ENCODE results near the gene CENPO. TPM values are rescaled to one million over a fixed set of nuclear protein-coding genes. Genes with fewer than 3 reads are reported as not detected.
"Not testable (repeated sequence)": the region's sequence is repeated elsewhere in the genome, so short reads cannot be mapped to it uniquely, and the experiment has no call there.

The CENPO gene
- total RNA-seq, 1 experiment from 2014 or later, result 27.9 TPM

DNA sequence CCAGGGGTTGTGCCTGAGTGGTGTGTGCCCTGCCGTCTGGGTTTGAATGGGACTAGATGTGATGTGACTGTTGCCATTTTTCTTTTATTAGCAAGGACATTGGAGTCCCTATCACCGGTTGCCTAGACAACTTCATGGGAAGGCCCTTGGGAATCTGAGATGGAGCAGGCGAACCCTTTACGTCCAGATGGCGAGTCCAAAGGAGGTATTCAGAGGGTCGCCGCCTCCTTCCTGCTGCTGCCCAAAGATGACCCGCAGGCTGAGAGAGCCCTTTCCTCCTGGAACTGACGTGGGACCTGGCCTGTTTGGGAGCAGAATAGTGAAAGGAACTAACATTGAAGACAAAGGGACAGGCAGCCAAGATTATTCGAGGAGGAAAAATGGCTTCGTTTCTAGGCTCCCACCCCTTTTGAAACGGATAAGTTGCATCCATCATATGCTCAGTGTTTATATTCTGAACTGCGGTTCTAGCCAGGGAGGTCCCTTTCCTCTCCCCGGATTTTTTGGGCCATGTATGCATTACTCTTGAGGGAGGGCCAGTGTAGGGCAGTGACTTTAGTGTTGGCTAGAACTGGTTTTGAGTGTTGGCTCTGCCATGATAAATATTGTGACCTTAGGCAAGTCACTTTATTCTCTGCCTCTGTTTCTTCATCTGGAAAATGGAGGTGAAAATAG lies 673 bp downstream of the CENPO start:
- Histone ChIP-seq H4K20me1 (ENCODE audit: insufficient read depth) (no peaks in the 10 kb centered on the region), H3K4me1 (ENCODE audit: control insufficient read depth in 1 of 2, insufficient read depth in 2 of 2, low read length in 2 of 2) (peaks cover 12 to 34% of the 10 kb centered on the region in 2 experiments), H3K9me3 (ENCODE audit: control insufficient read depth in 1 of 2, insufficient read depth in 1 of 2, low read depth in 1 of 2, low read length in 2 of 2) (no peaks in the 10 kb centered on the region), H2AFZ (ENCODE audit: low read depth, low read length, poor library complexity, severe bottlenecking) (no peak overlapping the region), H3K9me2 (ENCODE audit: insufficient read depth) (no peaks in the 10 kb centered on the region), H3K4me3 (replicated peaks in 1 of 2; ENCODE audit: low read depth in 1 of 2, low read length in 2 of 2) (peak overlapping the region; percentile 59 to 97), H3K4me2 (ENCODE audit: low read length) (peak overlapping the region; percentile 83), H3K27me3 (ENCODE audit: insufficient read depth, low read length) (no peaks in the 10 kb centered on the region), H3K27ac (ENCODE audit: low read depth, low read length) (peak overlapping the region; percentile 91), H3K79me2 (ENCODE audit: insufficient read depth, low read length) (peaks cover 56% of the 10 kb centered on the region), H3K36me3 (ENCODE audit: control insufficient read depth in 1 of 2, insufficient read depth in 2 of 2, low read length in 2 of 2) (peaks cover 0 to 22% of the 10 kb centered on the region in 2 experiments; a peak in 1 of 4 replicates), H3K9ac (ENCODE audit: low read length) (peak overlapping the region; percentile 92)
- TF ChIP-seq POLR2A (IDR thresholded peaks at IDR 0.05; ENCODE audit: borderline replicate concordance, extremely low read depth, insufficient read depth, insufficient read length), result no peak
- no peak for TF ChIP-seq EZH2phosphoT487 (IDR thresholded peaks at IDR 0.05; ENCODE audit: borderline replicate concordance)
- no peak for TF ChIP-seq FOSL1 (IDR thresholded peaks at IDR 0.05; ENCODE audit: low read depth)
- ChIA-PET CTCF (interaction anchor here (1.2 kb wide), 1 partner anchor 16 kb away, joined by 5 read pairs; no protein-coding TSS in a partner anchor), RAD21 (ENCODE audit: low non-redundant PET in 1 of 2, low total read pairs in 2 of 2, uncharacterized antibody in 2 of 2, unreplicated experiment in 2 of 2) (interaction anchor here in 1 of 2 experiments (1.4 kb wide), 1 partner anchor 34 kb away, joined by 3 read pairs; no protein-coding TSS in a partner anchor), POLR2A (interaction anchor here (1.0 kb wide), 1 partner anchor 337 kb away, joined by 3 read pairs; no protein-coding TSS in a partner anchor)
- TSS peak; percentile 84 for BruUV-seq (replicated peaks)
- DNase-seq (ENCODE audit: low read depth, low spot score) (no peak), ATAC-seq (peak; percentile 14)
- intact Hi-C loops (cut with micrococcal nuclease), result loop anchor here (2.0 kb wide), 1 partner anchor 303 kb away; the partner anchor contains the start of gene NCOA1

DNA sequence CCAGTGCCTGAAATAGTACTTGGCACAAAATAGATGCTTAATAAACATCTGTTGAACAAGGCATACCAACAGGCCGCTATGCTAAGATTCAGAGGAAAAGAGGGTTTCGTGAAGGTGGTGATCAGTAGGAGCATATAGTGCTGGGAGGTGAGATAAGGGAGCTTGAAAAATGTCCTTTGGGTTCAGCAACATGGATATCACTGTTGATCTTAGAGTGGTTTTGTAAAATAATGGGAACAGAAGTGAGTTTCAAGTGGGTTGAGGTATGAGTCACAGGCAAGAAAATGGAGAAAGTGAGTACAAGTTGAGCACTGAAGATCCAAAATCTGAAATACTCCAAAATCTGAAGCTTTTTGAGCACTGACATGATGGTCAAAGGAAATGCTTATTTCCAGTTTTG lies 4.4 kb downstream of the CENPO start:
- ChIA-PET RAD21 (ENCODE audit: low non-redundant PET in 1 of 2, low total read pairs in 2 of 2, uncharacterized antibody in 2 of 2, unreplicated experiment in 2 of 2) (no interaction called here), CTCF (no interaction called here), POLR2A (no interaction called here)
- no peak for TF ChIP-seq SP1 (IDR thresholded peaks at IDR 0.05; ENCODE audit: low read depth)
- no peak for TF ChIP-seq JUND (IDR thresholded peaks at IDR 0.05)
- TF ChIP-seq FOSL1 (IDR thresholded peaks at IDR 0.05; ENCODE audit: low read depth), result no peak
- TF ChIP-seq EZH2 (IDR thresholded peaks at IDR 0.05), result no peak
- TF ChIP-seq YY1 (IDR thresholded peaks at IDR 0.05; ENCODE audit: extremely low read depth, insufficient replicate concordance, low read depth, low read length), result no peak
- Histone ChIP-seq H3K9ac (ENCODE audit: low read length) (no peak overlapping the region), H3K36me3 (ENCODE audit: control insufficient read depth in 1 of 2, insufficient read depth in 2 of 2, low read length in 2 of 2) (peaks cover 8 to 31% of the 10 kb centered on the region in 2 experiments; a peak in 3 of 4 replicates), H3K4me2 (ENCODE audit: low read length) (no peak overlapping the region), H4K20me1 (ENCODE audit: insufficient read depth) (no peaks in the 10 kb centered on the region), H3K79me2 (ENCODE audit: insufficient read depth, low read length) (peaks cover 73% of the 10 kb centered on the region), H3K27me3 (ENCODE audit: insufficient read depth, low read length) (no peaks in the 10 kb centered on the region), H3K4me1 (ENCODE audit: control insufficient read depth in 1 of 2, insufficient read depth in 2 of 2, low read length in 2 of 2) (peaks cover 0 to 12% of the 10 kb centered on the region in 2 experiments; a peak in 3 of 4 replicates), H3K9me3 (ENCODE audit: control insufficient read depth in 1 of 2, insufficient read depth in 1 of 2, low read depth in 1 of 2, low read length in 2 of 2) (no peaks in the 10 kb centered on the region), H2AFZ (ENCODE audit: low read depth, low read length, poor library complexity, severe bottlenecking) (no peak overlapping the region), H3K27ac (ENCODE audit: low read depth, low read length) (no peak overlapping the region), H3K9me2 (ENCODE audit: insufficient read depth) (no peaks in the 10 kb centered on the region), H3K4me3 (replicated peaks in 1 of 2; ENCODE audit: low read depth in 1 of 2, low read length in 2 of 2) (no peak overlapping the region)
- BruUV-seq (replicated peaks), result no TSS peak
- ATAC-seq, result no peak
- intact Hi-C loops (cut with micrococcal nuclease), result no loop called here
- no peak for DNase-seq (ENCODE audit: low read depth, low spot score)

DNA sequence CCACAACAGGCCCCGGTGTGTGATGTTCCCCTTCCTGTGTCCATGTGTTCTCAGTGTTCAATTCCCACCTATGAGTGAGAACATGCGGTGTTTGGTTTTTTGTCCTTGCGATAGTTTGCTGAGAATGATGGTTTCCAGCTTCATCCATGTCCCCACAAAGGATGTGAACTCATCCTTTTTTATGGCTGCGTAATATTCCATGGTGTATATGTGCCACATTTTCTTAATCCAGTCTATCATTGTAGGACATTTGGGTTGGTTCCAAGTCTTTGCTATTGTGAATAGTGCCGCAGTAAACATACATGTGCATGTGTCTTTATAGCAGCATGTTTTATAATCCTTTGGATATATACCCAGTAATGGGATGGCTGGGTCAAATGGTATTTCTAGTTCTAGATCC lies 7.3 kb downstream of the CENPO start:
- H3K4me1 ChIP-seq (ENCODE audit: control insufficient read depth in 1 of 2, insufficient read depth in 2 of 2, low read length in 2 of 2); ATAC-seq; CTCF ChIA-PET; RAD21 ChIA-PET (ENCODE audit: low non-redundant PET in 1 of 2, low total read pairs in 2 of 2, uncharacterized antibody in 2 of 2, unreplicated experiment in 2 of 2); H2AFZ ChIP-seq (ENCODE audit: low read depth, low read length, poor library complexity, severe bottlenecking); BruUV-seq (replicated peaks); H3K9me3 ChIP-seq (ENCODE audit: control insufficient read depth in 1 of 2, insufficient read depth in 1 of 2, low read depth in 1 of 2, low read length in 2 of 2); H3K4me2 ChIP-seq (ENCODE audit: low read length); H3K4me3 ChIP-seq (replicated peaks in 1 of 2; ENCODE audit: low read depth in 1 of 2, low read length in 2 of 2); DNase-seq (ENCODE audit: low read depth, low spot score); intact Hi-C loops (cut with micrococcal nuclease); H3K27ac ChIP-seq (ENCODE audit: low read depth, low read length); POLR2A ChIA-PET; H3K9me2 ChIP-seq (ENCODE audit: insufficient read depth); H3K27me3 ChIP-seq (ENCODE audit: insufficient read depth, low read length); H3K9ac ChIP-seq (ENCODE audit: low read length); H4K20me1 ChIP-seq (ENCODE audit: insufficient read depth): not testable (repeated sequence)
- Histone ChIP-seq H3K36me3 (ENCODE audit: control insufficient read depth in 1 of 2, insufficient read depth in 2 of 2, low read length in 2 of 2) (peaks cover 8 to 26% of the 10 kb centered on the region in 2 experiments; a peak in 3 of 4 replicates), H3K79me2 (ENCODE audit: insufficient read depth, low read length) (peaks cover 51% of the 10 kb centered on the region)
